Measurements from ENCODE around the gene ZBTB22.
"Not testable (repeated sequence)": the region's sequence is repeated elsewhere in the genome, so short reads cannot be mapped to it uniquely, and the experiment has no call there.

The ZBTB22 gene

DNA sequence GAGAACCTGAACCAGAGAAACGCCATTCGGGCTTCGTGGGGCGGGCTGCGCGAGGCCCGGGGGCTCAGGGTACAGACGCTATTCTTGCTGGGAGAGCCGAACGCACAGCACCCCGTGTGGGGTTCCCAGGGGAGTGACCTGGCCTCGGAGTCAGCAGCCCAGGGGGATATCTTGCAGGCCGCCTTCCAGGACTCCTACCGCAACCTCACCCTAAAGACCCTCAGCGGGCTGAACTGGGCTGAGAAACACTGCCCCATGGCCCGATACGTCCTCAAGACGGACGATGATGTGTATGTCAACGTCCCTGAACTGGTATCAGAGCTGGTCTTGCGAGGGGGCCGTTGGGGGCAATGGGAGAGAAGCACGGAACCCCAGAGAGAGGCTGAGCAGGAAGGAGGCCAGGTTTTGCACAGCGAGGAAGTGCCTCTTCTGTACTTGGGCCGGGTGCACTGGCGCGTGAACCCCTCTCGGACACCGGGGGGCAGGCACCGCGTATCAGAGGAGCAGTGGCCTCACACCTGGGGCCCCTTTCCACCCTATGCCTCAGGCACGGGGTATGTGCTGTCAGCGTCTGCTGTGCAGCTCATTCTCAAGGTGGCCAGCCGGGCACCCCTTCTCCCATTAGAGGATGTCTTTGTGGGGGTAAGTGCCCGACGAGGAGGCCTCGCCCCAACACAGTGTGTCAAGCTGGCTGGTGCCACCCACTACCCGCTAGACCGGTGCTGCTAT is 39.7 kb downstream of the ZBTB22 start:
- DNase-seq = no peak

GRCh38 chr6:33276864-33277662 is 40.5 kb downstream of the ZBTB22 start, which contains the start of gene B3GALT4:
TSS of gene B3GALT4 (plus strand) at chr6:33277123. CDS start at chr6:33277420, 297 bp downstream.
- DNase-seq = no peak

DNA sequence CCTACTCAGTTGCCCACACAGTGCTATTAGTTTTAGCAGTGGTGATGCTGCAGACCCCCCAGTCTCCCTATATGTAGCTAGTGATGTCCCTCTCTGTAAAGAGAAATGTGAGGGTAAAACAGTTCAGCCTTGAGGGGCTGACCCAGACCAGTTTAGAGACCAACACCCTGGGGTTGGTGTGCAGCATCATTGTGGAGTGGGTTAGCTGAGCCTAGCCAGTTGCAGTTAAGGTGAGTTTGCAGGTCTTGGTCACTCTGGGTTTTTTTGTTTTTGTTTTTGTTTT is 41.0 kb downstream of the ZBTB22 start:
- no peak for DNase-seq

DNA sequence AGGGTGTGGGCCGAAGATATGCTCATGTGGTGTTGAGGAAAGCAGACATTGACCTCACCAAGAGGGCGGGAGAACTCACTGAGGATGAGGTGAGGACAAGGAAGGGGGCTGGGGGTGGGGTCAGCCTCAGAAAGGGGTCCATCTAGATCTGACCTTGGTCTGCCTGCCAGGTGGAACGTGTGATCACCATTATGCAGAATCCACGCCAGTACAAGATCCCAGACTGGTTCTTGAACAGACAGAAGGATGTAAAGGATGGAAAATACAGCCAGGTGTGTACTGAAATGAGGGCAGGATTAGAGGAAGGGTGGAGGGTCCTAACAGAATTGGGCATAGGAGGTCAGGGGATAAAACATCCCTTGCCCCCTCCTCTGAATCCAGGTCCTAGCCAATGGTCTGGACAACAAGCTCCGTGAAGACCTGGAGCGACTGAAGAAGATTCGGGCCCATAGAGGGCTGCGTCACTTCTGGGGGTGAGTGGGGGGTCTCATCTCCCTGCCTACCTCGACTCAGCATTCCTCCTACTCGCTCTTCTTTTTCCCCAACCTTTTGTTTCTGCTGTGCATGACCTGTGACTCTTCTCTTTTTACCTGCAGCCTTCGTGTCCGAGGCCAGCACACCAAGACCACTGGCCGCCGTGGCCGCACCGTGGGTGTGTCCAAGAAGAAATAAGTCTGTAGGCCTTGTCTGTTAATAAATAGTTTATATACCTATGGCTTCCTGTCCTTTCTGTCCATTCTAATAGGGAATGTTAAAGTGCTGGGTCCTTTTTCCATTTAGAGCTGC is 41.6 kb downstream of the ZBTB22 start:
- not testable (repeated sequence) for DNase-seq

- no peak for DNase-seq
Observed at GRCh38 chr6:33273924-33274902, 43.3 kb downstream of the ZBTB22 start.

DNA sequence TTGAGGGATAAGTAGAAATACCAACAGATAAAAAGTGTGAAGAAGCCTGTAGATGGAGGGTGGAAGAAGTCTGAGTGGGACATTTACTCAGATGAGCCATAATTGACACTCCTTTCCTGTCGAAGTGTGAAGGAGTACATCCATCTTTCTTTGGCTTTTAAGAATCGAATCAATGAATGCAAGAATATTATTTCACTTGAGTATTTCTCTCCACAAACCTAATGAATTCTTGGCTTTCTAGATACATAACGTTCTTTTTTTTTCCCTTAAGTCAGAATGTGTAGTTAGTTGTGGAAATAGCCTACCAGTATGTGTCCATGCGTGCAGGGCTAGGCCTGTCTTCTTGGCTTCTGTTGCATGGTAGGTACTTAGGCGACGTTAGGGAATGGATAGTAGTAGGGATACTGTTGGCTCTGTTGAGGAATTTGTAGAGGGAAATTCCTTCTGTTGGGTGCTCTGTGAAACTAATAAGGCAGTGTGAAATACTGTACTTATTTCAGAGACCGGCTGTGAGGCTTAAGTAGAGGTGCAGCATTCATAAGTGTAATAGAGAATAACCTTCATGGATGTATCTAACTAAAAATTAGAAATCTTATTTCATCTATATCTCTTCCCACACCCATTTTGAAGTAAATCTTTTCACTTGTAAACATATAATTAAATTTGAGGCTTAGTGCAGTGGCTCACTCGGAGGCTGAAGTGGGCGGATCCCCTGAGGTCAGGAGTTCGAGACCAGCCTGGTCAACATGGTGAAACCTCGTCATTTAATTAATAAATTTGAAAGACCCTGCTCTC is 44.2 kb downstream of the ZBTB22 start:
- no peak for DNase-seq

DNA sequence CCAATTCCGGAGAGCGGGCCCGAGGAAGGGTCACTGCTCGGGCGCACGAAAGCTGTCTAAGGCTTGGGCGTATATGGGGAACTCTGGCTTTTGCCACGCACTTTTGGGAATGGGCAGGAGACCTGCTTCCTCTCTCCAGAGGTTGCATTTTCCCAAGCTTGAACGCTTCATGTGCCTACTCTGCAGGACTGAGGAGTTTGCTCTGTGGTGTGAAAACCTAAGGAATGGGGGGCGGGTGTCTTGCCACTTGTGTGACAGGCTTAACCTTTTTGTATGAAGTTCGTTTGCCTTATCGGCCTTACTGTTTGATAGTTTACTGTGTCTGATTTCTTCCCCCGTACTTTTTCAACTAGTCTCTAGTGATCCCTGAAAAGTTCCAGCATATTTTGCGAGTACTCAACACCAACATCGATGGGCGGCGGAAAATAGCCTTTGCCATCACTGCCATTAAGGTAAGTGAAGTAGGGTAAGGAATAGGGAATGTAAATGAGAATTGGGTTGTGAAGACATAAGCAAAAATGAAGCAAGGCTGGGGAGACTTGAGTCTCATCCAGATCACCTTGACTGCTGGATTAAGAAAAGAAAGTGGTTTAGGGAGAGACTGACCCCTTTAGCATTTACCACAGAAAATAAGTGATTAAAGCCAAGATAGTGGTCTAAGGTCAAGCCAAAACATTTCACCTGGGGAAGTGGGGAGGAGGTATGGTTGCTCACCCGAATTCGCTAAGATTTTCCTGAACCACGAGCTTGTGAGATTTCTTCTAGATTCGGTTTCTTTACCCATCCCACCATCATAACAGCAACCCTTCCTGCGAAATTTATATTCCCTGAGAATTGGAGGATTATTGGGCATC is 45.0 kb downstream of the ZBTB22 start:
- DNase-seq = no peak

DNA sequence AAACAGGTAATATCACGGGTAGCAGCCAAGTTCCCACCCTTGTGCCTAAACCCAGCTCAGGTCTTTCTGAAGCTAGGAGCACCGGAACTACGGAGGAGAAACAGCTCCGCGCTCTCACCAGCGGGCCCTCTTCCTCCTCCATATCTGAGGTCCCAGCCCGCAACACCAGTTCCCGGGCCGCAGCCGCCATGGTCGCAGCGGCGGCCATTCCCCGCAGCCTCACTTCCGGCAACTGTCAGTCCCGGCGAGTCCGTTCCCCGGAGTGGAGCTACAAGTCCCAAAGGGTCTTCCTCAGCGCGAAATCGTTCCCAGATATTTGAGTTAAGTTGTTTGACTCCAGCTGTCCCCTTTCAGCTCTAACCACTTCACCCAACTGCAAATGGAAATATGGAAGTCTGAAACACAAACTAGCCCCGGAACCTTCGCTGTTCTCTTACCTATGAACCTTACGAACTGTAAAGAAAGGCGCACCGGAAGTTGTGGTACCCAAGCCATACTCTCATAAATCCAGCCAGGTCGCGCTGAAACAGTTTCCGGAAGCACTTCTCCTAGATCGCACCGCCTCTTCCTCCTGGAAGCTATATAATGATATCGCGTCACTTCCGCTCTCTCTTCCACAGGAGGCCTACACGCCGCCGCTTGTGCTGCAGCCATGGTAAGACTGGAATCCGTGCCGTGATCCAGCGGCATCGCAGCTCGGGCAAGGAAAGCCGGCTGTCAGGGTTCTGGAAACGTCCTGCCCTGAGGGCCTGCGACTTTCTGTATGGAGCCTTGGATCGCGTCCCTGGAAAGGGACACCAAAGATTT is 45.9 kb downstream of the ZBTB22 start, which contains the start of the genes RPS18 and VPS52:
Gene RPS18 (plus strand): TSS at position 608 of the 807 bp plus-strand sequence. CDS start 45 bp downstream, at position 653.
Gene VPS52 (minus strand): TSS at position 409 of the 807 bp plus-strand sequence. CDS start 201 bp downstream, at position 208.
- DNase-seq = peak; percentile 92

DNA sequence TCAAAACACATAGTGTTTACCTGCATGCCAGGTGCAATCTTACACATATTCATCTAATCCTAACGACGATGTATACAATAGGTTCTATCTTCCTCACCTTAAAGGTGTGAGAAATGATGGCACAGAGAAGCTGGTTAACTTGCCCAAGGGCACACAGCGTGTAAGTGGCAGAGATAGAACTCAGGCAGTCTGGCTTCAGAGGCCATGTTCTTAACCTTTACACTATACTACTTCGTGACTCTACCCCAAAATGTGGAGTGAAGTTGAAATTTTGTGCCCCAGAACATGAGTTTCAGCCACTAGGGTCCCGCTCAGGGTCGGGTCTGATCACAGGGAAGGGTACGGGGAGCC is 46.5 kb downstream of the ZBTB22 start:
- no peak for DNase-seq

All from NCI-H1417 treated with DMSO at 0.1 percent for 48 hours (cell line).